HG03342 (cell line): ENCODE data around the gene AGPS.

Source experiments
- ATAC-seq: cut with Tn5 transposase; IDR thresholded peaks from one replicate; pipeline ENCODE4 v1.9.1; 2021; ENCODE audit warnings: mild to moderate bottlenecking, moderate library complexity; ENCODE audit not compliant: unreplicated experiment

The AGPS gene

GRCh38 chr2:177582000-177582399 is 189.4 kb downstream of the AGPS start:
- no peak for ATAC-seq

- no peak for ATAC-seq
These were observed 191.6 kb downstream of the AGPS start for GRCh38 chr2:177584030-177584692.

DNA sequence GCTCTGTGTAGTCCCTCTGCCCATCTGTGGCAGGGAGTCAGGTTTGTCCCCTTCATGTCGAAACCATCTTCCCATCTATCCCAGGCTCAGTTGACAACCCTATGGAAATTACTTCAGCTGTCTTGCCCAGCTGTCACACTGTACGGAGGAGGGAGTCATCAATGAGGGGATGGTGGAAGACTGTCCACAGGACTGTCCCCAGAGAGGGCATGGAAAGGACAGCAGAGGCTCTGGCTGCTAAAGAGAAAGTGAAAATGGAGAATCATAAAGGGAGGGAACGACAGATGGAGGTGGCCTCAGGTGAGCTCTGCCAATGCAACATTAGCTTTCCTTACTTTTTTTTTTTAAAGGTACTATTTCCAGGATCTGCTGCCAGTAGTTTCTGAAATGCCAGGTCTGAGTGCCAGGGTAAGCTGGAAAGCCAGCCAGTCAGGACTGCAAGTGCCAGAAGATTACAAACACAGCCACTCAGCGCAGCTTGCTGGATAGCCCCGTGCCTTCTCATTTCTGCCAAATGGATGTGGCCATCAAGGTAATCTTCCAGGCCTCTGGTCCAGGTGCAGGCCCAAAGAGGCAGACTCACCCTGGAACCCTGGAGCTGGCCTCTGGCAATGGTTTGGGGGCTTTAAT is 192.8 kb downstream of the AGPS start:
- ATAC-seq = no peak

DNA sequence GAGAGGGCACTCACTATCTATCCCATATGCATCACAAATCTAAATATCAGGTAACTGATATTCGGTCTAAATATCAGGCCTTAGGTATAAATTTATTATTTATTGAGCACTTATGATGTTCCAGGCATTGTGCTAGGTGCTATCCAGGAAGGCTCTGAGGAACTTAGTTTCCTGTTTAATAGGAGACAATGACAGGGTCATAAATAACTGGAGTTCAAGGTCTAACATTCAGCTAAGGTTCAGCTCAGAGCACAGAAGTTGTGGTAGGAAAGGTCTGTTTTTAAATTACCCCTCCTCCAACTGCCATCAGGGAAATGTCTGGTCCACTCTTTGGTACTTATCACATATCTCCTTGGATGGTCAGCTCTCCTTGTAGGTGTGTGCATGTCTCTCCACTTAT is 193.6 kb downstream of the AGPS start:
- ATAC-seq = no peak

DNA sequence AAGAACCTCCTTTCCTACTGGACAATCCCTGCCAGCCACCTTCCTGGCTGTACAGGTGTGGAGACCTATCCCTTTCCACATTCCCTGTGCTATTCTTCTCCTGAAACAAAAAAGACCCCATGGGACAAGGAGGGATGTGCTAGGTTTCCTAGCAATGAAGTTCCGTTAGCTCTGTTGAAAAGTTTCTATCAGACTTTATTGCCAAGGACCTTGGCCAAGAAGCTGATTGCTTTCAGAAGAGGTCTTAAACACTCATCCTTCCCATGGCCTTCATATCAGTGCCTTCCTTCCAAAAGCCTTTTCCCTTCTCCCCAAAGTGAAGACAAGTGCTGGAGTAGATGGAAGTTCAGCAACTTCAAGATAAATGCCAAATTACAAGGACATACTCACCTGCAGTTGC is 194.8 kb downstream of the AGPS start:
- no peak for ATAC-seq

DNA sequence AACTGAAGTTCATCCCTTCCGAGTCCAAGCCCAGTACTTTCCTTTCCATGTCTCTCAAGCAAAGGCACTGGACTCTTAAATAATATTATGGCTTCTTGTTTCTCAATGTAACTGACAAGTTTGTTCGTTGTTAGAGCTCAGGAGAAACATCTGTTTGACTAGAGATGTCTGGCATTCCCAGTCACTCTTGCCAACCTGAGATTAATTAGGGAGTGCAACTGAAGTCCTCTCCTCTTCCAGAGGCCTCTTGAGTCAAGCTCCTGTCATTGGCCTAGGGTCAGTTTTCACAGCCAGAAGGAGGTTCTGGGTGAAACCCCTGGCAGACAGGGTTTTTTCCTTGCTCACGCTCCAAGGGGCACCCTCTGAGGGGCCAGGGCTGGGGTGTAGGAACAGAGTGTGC is 196.1 kb downstream of the AGPS start:
- ATAC-seq = no peak

GRCh38 chr2:177589186-177589585 is 196.6 kb downstream of the AGPS start:
- ATAC-seq = no peak

DNA sequence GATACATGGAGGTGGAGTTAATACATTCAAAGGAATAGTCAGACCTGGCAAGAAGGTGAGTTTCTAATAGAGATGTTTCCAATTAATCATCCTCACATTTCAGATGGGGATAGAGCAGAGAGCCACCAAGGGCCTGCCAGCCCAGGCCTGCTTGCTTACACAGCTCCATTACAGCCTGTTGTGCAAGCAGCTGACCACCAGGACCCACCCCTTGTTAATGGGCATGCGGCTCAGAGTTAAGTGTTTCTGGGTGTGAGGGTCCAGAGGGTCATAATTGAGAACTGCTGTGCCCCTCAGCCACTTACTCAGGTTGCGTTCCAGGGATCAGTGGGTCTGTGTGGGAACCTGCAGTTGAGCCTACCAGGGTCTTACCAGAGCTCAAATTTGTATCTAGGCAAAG is 199.8 kb downstream of the AGPS start:
- ATAC-seq = no peak

- no peak for ATAC-seq
These were observed 200.4 kb downstream of the AGPS start for GRCh38 chr2:177592945-177593344.

DNA sequence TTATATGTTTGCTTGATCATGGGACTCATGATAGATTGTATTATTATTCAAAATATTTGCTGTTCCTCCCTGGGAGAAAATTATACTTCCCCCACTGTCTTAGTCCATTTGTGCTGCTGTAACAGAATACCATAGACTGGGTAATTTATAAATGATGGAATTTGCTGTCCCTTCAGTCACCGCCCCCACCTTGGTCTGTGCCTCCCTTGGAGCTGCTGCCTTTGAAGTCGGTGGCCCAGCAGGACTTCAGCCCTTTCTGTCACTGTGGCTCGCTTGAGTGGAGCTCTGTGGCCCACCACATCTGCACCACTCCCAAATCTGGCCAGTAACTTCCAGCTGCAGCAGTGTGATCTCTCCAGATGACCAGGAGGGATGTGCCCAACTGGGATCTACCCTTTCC is 200.8 kb downstream of the AGPS start:
- no peak for ATAC-seq
